Mucosa of descending colon (tissue), 3 donors: ENCODE data around the gene ENO2. TPM values are rescaled to one million over a fixed set of nuclear protein-coding genes. Genes with fewer than 3 reads are reported as not detected.

Experiments used
- ATAC-seq: fragments of 200-7000 bp; cut with Tn5 transposase; one replicate; pipeline ENCODE4 v1.9.1; 2020; ENCODE audit warnings: mild to moderate bottlenecking, moderate library complexity
- DNase-seq, 3 donors: peaks; one replicate each; pipeline ENCODE4 v3.0.0-alpha.2; 2020
- H3K36me3 ChIP-seq: fragments of 200-600 bp; one replicate; pipeline ENCODE4 v1.8.0; 2021; ENCODE audit warnings: low read depth, mild to moderate bottlenecking
- H3K4me1 ChIP-seq: fragments of 200-600 bp; one replicate; pipeline ENCODE4 v1.8.0; 2021; ENCODE audit warnings: low read depth, mild to moderate bottlenecking
- H3K4me3 ChIP-seq: fragments of 200-600 bp; one replicate; pipeline ENCODE4 v1.8.0; 2021; ENCODE audit warnings: mild to moderate bottlenecking
- H3K9me3 ChIP-seq: fragments of 200-600 bp; one replicate; pipeline ENCODE4 v1.8.0; 2021; ENCODE audit warnings: mild to moderate bottlenecking
- CTCF ChIP-seq: fragments of 200-600 bp; IDR thresholded peaks from one replicate; pipeline ENCODE4 v1.8.0; 2022; ENCODE audit warnings: antibody characterized with exemption, mild to moderate bottlenecking
- intact Hi-C, 2 donors: fragments of 100-400 bp; cut with DNase I in 1 of 2; cut with micrococcal nuclease in 1 of 2; formaldehyde crosslinking; loops; one replicate each; pipeline versions ENCODE4 v1.11.0 to v1.11.1; 2022; cut with DNase I, micrococcal nuclease
- total RNA-seq, 3 donors: library from RNA; stranded (reverse); fragmentation: NEBNext Ultra II Directional in 2 of 3; extraction: Animal tissue kit (Norgen Biotek cat#: 25700) in 2 of 3; gene quantifications; one replicate each; pipeline versions ENCODE4 v1.2.1 to v1.2.4, GENCODE V29; 2021 to 2023
- donor health status: DM: no; HTN: no; CAD: no; lungs with moderate emphysema.
- donor health status: DM: no; HTN: no; CAD: no.
- donor health status: DM: no; HTN: yes; CAD: no.

The ENO2 gene
- total RNA-seq, 3 donors from 2014 or later = 4.5 to 67.3 (median 7.6) TPM

GRCh38 chr12:6923851-6924250 lies 9.5 kb downstream of the ENO2 start:
- Histone ChIP-seq H3K9me3 (no peaks in the 10 kb centered on the region), H3K4me1 (peaks cover 31% of the 10 kb centered on the region), H3K36me3 (no peaks in the 10 kb centered on the region), H3K4me3 (no peak overlapping the region)
- no peak for TF ChIP-seq CTCF
- DNase-seq (peak in 1 of 3 donors; percentile 22), ATAC-seq (no peak)
- intact Hi-C loops = no loop called here

- TF ChIP-seq CTCF = no peak
- Histone ChIP-seq H3K9me3 (no peaks in the 10 kb centered on the region), H3K36me3 (no peaks in the 10 kb centered on the region), H3K4me3 (no peak overlapping the region), H3K4me1 (peaks cover 35% of the 10 kb centered on the region)
- intact Hi-C loops = no loop called here
- DNase-seq = no peak
- no peak for ATAC-seq
Measured at GRCh38 chr12:6925239-6925539, 10.8 kb downstream of the ENO2 start.

- no peak overlapping the region for H3K4me3 ChIP-seq
- no peaks in the 10 kb centered on the region for H3K36me3 ChIP-seq
- peaks cover 35% of the 10 kb centered on the region for H3K4me1 ChIP-seq
- intact Hi-C loops = no loop called here
- no peak for TF ChIP-seq CTCF
- peak; percentile 72 to 76 (median 75) for DNase-seq
- peak; percentile 81 for ATAC-seq
- H3K9me3 ChIP-seq = no peaks in the 10 kb centered on the region
Measured at GRCh38 chr12:6925540-6926279, 11.3 kb downstream of the ENO2 start.

GRCh38 chr12:6927379-6928021 lies 13.1 kb downstream of the ENO2 start, which contains the start of gene ATN1:
Gene ATN1 (plus strand): TSS chr12:6927959. CDS start chr12:6934002, 6,043 bp downstream.
- Histone ChIP-seq H3K4me3 (peak within 1 kb of the TSS; percentile 65), H3K9me3 (no peaks in the 10 kb centered on the region), H3K4me1 (peaks cover 45% of the 10 kb centered on the region), H3K36me3 (no peaks in the 10 kb centered on the region)
- DNase-seq (peak; percentile 79 to 84 (median 84)), ATAC-seq (peak; percentile 45)
- no peak for TF ChIP-seq CTCF
- intact Hi-C loops = no loop called here

- Histone ChIP-seq H3K9me3 (no peaks in the 10 kb centered on the region), H3K4me3 (peak overlapping the region; percentile 65), H3K36me3 (no peaks in the 10 kb centered on the region), H3K4me1 (peaks cover 45% of the 10 kb centered on the region)
- DNase-seq = no peak
- intact Hi-C loops = no loop called here
- ATAC-seq = peak; percentile 1
- no peak for TF ChIP-seq CTCF
Measured at GRCh38 chr12:6928022-6928702, 13.8 kb downstream of the ENO2 start.
